ENCODE measurements around the gene TTC1.

GRCh38 chr5:159961176-159962160 is 47.5 kb upstream of the TTC1 start:
- TF ChIP-seq CTCF (IDR thresholded peaks at IDR 0.05) (no peak), POLR2A (IDR thresholded peaks at IDR 0.05) (no peak), EP300 (IDR thresholded peaks at IDR 0.05) (no peak), POLR2AphosphoS5 (IDR thresholded peaks at IDR 0.05) (no peak)
